Measurements from ENCODE around the gene ITGA7.

The ITGA7 gene

GRCh38 chr12:55686366-55687010, 21.2 kb downstream of the ITGA7 start:
- POLR2A ChIA-PET (ENCODE audit: low non-redundant PET), result no interaction called here
- CTCF ChIA-PET, result interaction anchor here (0.6 kb wide), 2 partner anchors 12 to 34 kb away, joined by 3 read pairs; no protein-coding TSS in a partner anchor
- no peak for DNase-seq (ENCODE audit: low spot score)
- no peak overlapping the region for H3K27ac ChIP-seq
- no peak for TF ChIP-seq CTCF (conservative IDR thresholded peaks at IDR 0.05; ENCODE audit: low read depth)

GRCh38 chr12:55685671-55686070, 22.0 kb downstream of the ITGA7 start:
- no peak for TF ChIP-seq CTCF (conservative IDR thresholded peaks at IDR 0.05; ENCODE audit: low read depth)
- no peak overlapping the region for H3K27ac ChIP-seq
- DNase-seq (ENCODE audit: low spot score), result no peak
- ChIA-PET POLR2A (ENCODE audit: low non-redundant PET) (no interaction called here), CTCF (no interaction called here)

- POLR2A ChIA-PET (ENCODE audit: low non-redundant PET), result no interaction called here
- no peak for TF ChIP-seq CTCF (conservative IDR thresholded peaks at IDR 0.05; ENCODE audit: low read depth)
- no peak for DNase-seq (ENCODE audit: low spot score)
- no peak overlapping the region for H3K27ac ChIP-seq
- CTCF ChIA-PET, result no interaction called here
These were observed 22.8 kb downstream of the ITGA7 start for GRCh38 chr12:55684761-55685370.

GRCh38 chr12:55683676-55684075, 24.0 kb downstream of the ITGA7 start:
- DNase-seq (ENCODE audit: low spot score), result no peak
- ChIA-PET CTCF (interaction anchor here (0.8 kb wide), 1 partner anchor 37 kb away, joined by 3 read pairs; no protein-coding TSS in a partner anchor), POLR2A (ENCODE audit: low non-redundant PET) (no interaction called here)
- TF ChIP-seq CTCF (conservative IDR thresholded peaks at IDR 0.05; ENCODE audit: low read depth), result no peak
- no peak overlapping the region for H3K27ac ChIP-seq

GRCh38 chr12:55682087-55682796, 25.5 kb downstream of the ITGA7 start:
- no peak for DNase-seq (ENCODE audit: low spot score)
- ChIA-PET CTCF (interaction anchor here (0.6 to 1.2 kb wide), 7 partner anchors 13 to 490 kb away, joined by 3 to 4 read pairs (median 4); partner anchors contain the start of gene RDH5), POLR2A (ENCODE audit: low non-redundant PET) (no interaction called here)
- no peak overlapping the region for H3K27ac ChIP-seq
- TF ChIP-seq CTCF (conservative IDR thresholded peaks at IDR 0.05; ENCODE audit: low read depth), result no peak

GRCh38 chr12:55681142-55682077, 26.3 kb downstream of the ITGA7 start:
- TF ChIP-seq CTCF (conservative IDR thresholded peaks at IDR 0.05; ENCODE audit: low read depth), result no peak
- CTCF ChIA-PET, result interaction anchor here (0.5 to 1.2 kb wide), 8 partner anchors 10 to 1222 kb away, joined by 3 to 4 read pairs (median 4); partner anchors contain the start of gene RDH5
- no peak overlapping the region for H3K27ac ChIP-seq
- POLR2A ChIA-PET (ENCODE audit: low non-redundant PET), result no interaction called here
- DNase-seq (ENCODE audit: low spot score), result peak; percentile 27

Measured in RWPE1 (cell line).